OCI-LY1 (cell line): ENCODE measurements around the gene MYOF.

Source experiments
- H2AFZ ChIP-seq: fragments of 200-600 bp; sonication (generic), shearing (Covaris generic); 2 replicates; pipeline ENCODE4 v1.6.0; 2014; ENCODE audit warnings: antibody characterized with exemption, mild to moderate bottlenecking, low read length
- H3F3A ChIP-seq: fragments of 200-600 bp; sonication (generic), shearing (Covaris generic); 2 replicates; pipeline ENCODE4 v1.6.0; 2014; ENCODE audit warnings: mild to moderate bottlenecking, antibody characterized with exemption, low read length, moderate library complexity; ENCODE audit not compliant: insufficient read depth
- H3K27ac ChIP-seq: fragments of 200-600 bp; sonication (generic); 2 replicates; pipeline ENCODE4 v1.5.1; 2014; ENCODE audit warnings: low read length, mixed run types, mild to moderate bottlenecking, low read depth; ENCODE audit not compliant: poor library complexity, severe bottlenecking
- H3K27me3 ChIP-seq: fragments of 200-600 bp; sonication (generic); 2 replicates; pipeline ENCODE4 v1.6.0; 2014; ENCODE audit warnings: antibody characterized with exemption, mild to moderate bottlenecking, low read length, moderate library complexity; ENCODE audit not compliant: insufficient read depth
- H3K36me3 ChIP-seq: fragments of 200-600 bp; sonication (generic); 2 replicates; pipeline ENCODE4 v1.6.1; 2014; ENCODE audit warnings: mild to moderate bottlenecking, antibody characterized with exemption, low read length, moderate library complexity, mixed read lengths; ENCODE audit not compliant: insufficient read depth
- H3K4me1 ChIP-seq: fragments of 200-600 bp; sonication (generic); 2 replicates; pipeline ENCODE4 v1.5.1; 2014; ENCODE audit warnings: mild to moderate bottlenecking, low read length, moderate library complexity; ENCODE audit not compliant: insufficient read depth, severe bottlenecking
- H3K4me2 ChIP-seq: fragments of 200-600 bp; sonication (generic), shearing (Covaris generic); 2 replicates; pipeline ENCODE4 v1.6.1; 2014; ENCODE audit warnings: low read length
- H3K4me3 ChIP-seq: fragments of 200-600 bp; sonication (generic); 2 replicates; pipeline ENCODE4 v1.5.1; 2014; ENCODE audit warnings: low read length, low read depth, mild to moderate bottlenecking, mixed read lengths; ENCODE audit not compliant: poor library complexity, severe bottlenecking
- H3K79me2 ChIP-seq: fragments of 200-600 bp; shearing (Covaris generic); 2 replicates; pipeline ENCODE4 v1.6.1; 2016; ENCODE audit warnings: mixed run types, low read length, mixed read lengths; ENCODE audit not compliant: insufficient read depth
- H3K9ac ChIP-seq: fragments of 200-600 bp; sonication (generic), shearing (Covaris generic); 2 replicates; pipeline ENCODE4 v1.6.1; 2014; ENCODE audit warnings: mild to moderate bottlenecking, low read length, mixed read lengths
- H3K9me2 ChIP-seq: fragments of 200-600 bp; sonication (generic), shearing (Covaris generic); 2 replicates; pipeline ENCODE4 v1.6.1; 2014; ENCODE audit warnings: low read depth, mild to moderate bottlenecking, low read length, mixed read lengths
- H3K9me3 ChIP-seq: fragments of 200-600 bp; shearing (Covaris generic); 2 replicates; pipeline ENCODE4 v1.6.1; 2014; ENCODE audit warnings: low read length, mixed read lengths
- H4K20me1 ChIP-seq: fragments of 200-600 bp; sonication (generic), shearing (Covaris generic); 2 replicates; pipeline ENCODE4 v1.6.0; 2016; ENCODE audit warnings: mild to moderate bottlenecking, low read length; ENCODE audit not compliant: insufficient read depth
- EZH2 ChIP-seq: fragments of 200-600 bp; sonication (generic), shearing (Covaris generic); IDR thresholded peaks from 2 replicates; pipeline ENCODE4 v1.8.0; 2017; ENCODE audit warnings: borderline replicate concordance, mixed run types, mild to moderate bottlenecking, antibody characterized with exemption, low read length, moderate library complexity, mixed read lengths
- TF ChIP-seq, protein P1 (sequence below): fragments of 200-600 bp; sonication (generic), shearing (Covaris generic); IDR thresholded peaks from 2 replicates; pipeline ENCODE4 v1.5.1; 2017; ENCODE audit warnings: mild to moderate bottlenecking, antibody characterized with exemption, low read length, moderate library complexity, mixed read lengths

Gene MYOF

DNA sequence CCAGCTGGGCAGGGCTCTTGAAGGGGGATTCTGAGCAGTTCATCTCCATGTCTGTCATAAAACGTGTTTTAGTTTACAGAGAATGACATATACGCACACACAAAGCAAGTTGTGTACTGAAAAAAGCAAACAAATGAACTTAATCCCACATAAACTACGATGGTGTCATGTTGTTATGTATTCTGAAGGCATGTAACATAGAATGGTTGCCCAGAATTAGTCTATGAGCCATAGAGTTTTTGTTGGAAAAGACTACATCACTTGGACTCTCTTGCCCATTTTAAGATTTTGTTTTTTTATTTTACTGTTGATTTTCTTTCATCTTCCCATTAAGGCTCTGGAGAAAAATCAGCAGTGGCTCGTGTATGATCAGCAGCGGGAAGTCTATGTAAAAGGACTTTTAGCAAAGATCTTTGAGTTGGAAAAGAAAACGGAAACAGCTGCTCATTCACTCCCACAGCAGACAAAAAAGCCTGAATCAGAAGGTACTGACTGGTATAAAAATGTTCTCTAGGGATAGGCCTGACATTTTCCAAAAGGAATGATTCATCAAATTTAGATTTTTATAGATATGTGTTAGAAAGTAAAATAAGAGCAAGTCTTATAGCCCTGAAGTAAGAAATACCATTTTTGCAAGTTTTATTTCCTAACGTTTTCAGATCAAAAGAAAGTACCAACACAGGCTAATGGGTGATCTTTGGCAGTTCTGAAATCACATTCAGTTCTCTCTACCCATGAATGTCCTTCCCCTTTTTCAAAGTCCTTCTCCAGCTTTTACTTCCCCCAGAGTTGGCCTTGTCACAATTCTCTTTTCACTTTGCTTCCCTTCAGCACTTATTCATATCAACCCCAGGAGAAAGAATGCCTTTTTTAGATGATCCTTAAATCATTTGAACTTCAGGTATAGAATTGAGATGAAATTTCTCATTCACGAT lies 33.2 kb upstream of the MYOF start:
- Histone ChIP-seq H3K4me1 (no peaks in the 10 kb centered on the region), H3K36me3 (peaks cover 49% of the 10 kb centered on the region), H3K9ac (no peak overlapping the region), H3K4me3 (no peak overlapping the region), H4K20me1 (no peaks in the 10 kb centered on the region), H3K9me3 (no peaks in the 10 kb centered on the region), H3K9me2 (no peaks in the 10 kb centered on the region), H3K27ac (no peak overlapping the region), H3K27me3 (no peaks in the 10 kb centered on the region), H3K4me2 (no peak overlapping the region), H3F3A (no peaks in the 10 kb centered on the region), H3K79me2 (no peaks in the 10 kb centered on the region), H2AFZ (no peak overlapping the region)
- TF ChIP-seq, protein P1, sequence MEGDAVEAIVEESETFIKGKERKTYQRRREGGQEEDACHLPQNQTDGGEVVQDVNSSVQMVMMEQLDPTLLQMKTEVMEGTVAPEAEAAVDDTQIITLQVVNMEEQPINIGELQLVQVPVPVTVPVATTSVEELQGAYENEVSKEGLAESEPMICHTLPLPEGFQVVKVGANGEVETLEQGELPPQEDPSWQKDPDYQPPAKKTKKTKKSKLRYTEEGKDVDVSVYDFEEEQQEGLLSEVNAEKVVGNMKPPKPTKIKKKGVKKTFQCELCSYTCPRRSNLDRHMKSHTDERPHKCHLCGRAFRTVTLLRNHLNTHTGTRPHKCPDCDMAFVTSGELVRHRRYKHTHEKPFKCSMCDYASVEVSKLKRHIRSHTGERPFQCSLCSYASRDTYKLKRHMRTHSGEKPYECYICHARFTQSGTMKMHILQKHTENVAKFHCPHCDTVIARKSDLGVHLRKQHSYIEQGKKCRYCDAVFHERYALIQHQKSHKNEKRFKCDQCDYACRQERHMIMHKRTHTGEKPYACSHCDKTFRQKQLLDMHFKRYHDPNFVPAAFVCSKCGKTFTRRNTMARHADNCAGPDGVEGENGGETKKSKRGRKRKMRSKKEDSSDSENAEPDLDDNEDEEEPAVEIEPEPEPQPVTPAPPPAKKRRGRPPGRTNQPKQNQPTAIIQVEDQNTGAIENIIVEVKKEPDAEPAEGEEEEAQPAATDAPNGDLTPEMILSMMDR, result no peak
- no peak for TF ChIP-seq EZH2

DNA sequence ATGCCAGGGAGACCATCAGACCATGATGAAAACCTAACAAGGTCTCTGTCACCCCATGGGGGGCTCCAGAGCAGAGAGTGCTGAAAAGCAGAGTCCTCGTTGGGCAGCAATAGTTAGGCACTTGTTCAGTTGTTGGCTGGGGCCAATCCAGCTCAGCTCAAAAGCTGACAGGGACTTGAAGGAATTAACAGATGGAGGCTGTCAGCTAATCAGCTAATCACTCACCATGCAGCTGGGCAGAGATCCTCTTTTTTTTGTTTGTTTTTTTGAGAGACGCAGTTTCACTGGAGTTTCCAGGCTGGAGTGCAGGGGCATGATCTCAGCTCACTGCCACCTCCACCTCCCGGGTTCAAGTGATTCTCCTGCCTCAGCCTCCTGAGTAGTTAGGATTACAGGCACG lies 32.4 kb upstream of the MYOF start:
- Histone ChIP-seq H3K9ac (no peak overlapping the region), H3K36me3 (peaks cover 40% of the 10 kb centered on the region), H3K4me1 (no peaks in the 10 kb centered on the region), H3K4me3 (no peak overlapping the region), H3K9me3 (no peaks in the 10 kb centered on the region), H4K20me1 (no peaks in the 10 kb centered on the region), H2AFZ (no peak overlapping the region), H3K27ac (no peak overlapping the region), H3K27me3 (no peaks in the 10 kb centered on the region), H3K9me2 (no peaks in the 10 kb centered on the region), H3F3A (no peaks in the 10 kb centered on the region), H3K79me2 (no peaks in the 10 kb centered on the region), H3K4me2 (no peak overlapping the region)
- no peak for TF ChIP-seq EZH2
- TF ChIP-seq, protein P1, result no peak

DNA sequence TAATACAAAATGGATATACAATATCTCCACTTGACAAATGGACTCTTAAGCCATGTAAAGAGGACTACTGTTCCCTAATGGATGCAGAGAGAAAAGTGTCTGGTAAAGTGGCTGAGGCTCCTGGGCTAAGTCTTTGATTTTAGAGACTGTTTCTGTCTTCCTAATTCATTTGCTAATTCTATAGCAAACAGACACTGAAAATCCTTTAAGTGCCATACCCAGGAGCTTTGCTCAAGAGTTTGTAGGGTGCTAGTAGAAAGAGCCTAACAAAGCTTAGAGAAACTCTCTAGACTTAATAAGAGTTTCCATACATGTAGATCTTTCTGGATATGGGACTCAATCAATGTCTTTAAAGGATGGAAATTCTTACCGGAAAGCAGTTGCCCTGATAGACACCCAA lies 31.0 kb upstream of the MYOF start:
- Histone ChIP-seq H3K27ac (no peak overlapping the region), H3K4me1 (no peaks in the 10 kb centered on the region), H3K9ac (no peak overlapping the region), H2AFZ (no peak overlapping the region), H3K79me2 (no peaks in the 10 kb centered on the region), H3K27me3 (no peaks in the 10 kb centered on the region), H3K4me3 (no peak overlapping the region), H3K9me3 (no peaks in the 10 kb centered on the region), H3F3A (no peaks in the 10 kb centered on the region), H4K20me1 (no peaks in the 10 kb centered on the region), H3K4me2 (no peak overlapping the region), H3K36me3 (peaks cover 36% of the 10 kb centered on the region), H3K9me2 (no peaks in the 10 kb centered on the region)
- TF ChIP-seq, protein P1, result no peak
- TF ChIP-seq EZH2, result no peak
